Muscle layer of duodenum (tissue), 2 donors: ENCODE results near the gene ETV5.
"Not testable (repeated sequence)": the region's sequence is repeated elsewhere in the genome, so short reads cannot be mapped to it uniquely, and the experiment has no call there.

ENCODE experiments used
- H3K27ac ChIP-seq: one replicate; pipeline ENCODE4 v1.7.0; 2013; ENCODE audit warnings: mild to moderate bottlenecking, low read length
- H3K27me3 ChIP-seq: one replicate; pipeline ENCODE4 v1.7.0; 2013; ENCODE audit warnings: low read depth, mild to moderate bottlenecking, control low read depth, low read length
- H3K36me3 ChIP-seq, 2 donors: one replicate each; pipeline ENCODE4 v1.7.0; 2013; ENCODE audit warnings: low read length in 2 of 2, control low read depth in 1 of 2, mild to moderate bottlenecking in 1 of 2; ENCODE audit not compliant: insufficient read depth in 2 of 2, control insufficient read depth in 1 of 2
- H3K4me1 ChIP-seq, 2 donors: one replicate each; pipeline ENCODE4 v1.7.0; 2013; ENCODE audit warnings: low read length in 2 of 2, mild to moderate bottlenecking in 2 of 2, control low read depth in 1 of 2, moderate library complexity in 1 of 2; ENCODE audit not compliant: insufficient read depth in 2 of 2, control insufficient read depth in 1 of 2
- H3K4me3 ChIP-seq, 2 donors: one replicate each; pipeline ENCODE4 v1.7.0; 2013; ENCODE audit warnings: low read length in 2 of 2, low read depth in 1 of 2, mild to moderate bottlenecking in 1 of 2
- H3K9me3 ChIP-seq, 2 donors: one replicate each; pipeline ENCODE4 v1.7.0; 2013; ENCODE audit warnings: low read length in 2 of 2, control low read depth in 1 of 2, mild to moderate bottlenecking in 1 of 2; ENCODE audit not compliant: control insufficient read depth in 1 of 2
- donor health status: healthy.

Gene ETV5

DNA sequence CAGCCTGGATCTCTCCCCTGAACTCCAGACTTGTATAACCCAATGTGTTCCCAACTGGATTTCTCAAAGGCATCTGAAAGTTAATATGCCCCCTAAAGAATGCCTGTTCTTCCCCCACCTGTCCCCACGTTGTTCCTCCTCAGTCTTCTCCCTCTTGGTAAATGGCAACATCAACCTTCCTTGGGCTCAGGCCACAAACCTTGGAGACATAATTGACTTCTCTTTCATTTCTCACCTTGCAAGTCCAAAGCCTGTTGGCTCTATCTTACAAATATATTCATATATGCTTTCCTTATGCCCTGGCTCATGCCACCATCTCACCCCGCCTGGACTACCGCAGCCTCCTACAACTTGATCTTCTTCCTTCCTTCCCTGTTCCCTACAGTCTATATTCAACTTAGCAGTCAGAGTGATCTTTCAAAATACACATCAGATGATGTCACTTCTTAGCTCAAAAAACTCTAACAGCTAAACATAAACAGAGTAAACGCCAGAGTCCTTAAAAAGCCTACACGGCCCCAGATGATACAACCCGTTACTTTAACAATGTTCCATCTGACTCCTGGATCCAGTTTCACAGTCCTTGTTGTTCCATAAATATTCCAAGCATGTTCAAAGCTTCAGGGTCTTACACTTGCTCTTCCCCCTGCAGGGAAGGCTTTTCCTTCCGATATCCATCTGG lies 66.2 kb downstream of the ETV5 start:
- Histone ChIP-seq H3K27me3 (no peaks in the 10 kb centered on the region), H3K9me3 (peaks cover 0 to 6% of the 10 kb centered on the region in 2 donors), H3K4me1 (peaks cover 0 to 6% of the 10 kb centered on the region in 2 donors), H3K4me3 (no peak overlapping the region), H3K27ac (no peak overlapping the region), H3K36me3 (peaks cover 0 to 5% of the 10 kb centered on the region in 2 donors)

GRCh38 chr3:186042036-186042435 lies 66.9 kb downstream of the ETV5 start:
- Histone ChIP-seq H3K36me3 (no peaks in the 10 kb centered on the region), H3K4me3 (no peak overlapping the region), H3K9me3 (peaks cover 0 to 6% of the 10 kb centered on the region in 2 donors), H3K27me3 (no peaks in the 10 kb centered on the region), H3K4me1 (peaks cover 0 to 6% of the 10 kb centered on the region in 2 donors), H3K27ac (no peak overlapping the region)

DNA sequence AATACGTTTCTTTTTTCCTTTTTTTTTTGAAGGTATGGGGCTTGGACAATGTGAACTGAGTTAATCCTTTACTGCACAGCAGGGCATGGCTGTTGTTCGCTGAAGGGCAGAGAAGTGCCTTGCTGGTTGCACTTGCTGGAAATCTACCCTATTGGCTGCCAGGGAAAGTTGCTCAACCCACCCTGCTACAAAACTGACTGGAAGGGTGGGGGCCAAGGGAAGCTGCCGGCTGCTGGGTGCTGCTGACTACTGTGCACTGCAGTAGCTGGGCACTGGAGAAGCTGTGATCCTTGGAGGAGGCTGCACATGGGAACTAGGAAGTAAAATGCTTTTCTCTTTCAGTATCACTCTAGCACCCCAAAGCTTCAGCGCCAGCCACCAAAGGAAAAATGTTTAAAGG lies 70.5 kb downstream of the ETV5 start:
- Histone ChIP-seq H3K4me3 (no peak overlapping the region), H3K27me3 (no peaks in the 10 kb centered on the region), H3K27ac (no peak overlapping the region), H3K9me3 (peaks cover 0 to 6% of the 10 kb centered on the region in 2 donors), H3K36me3 (no peaks in the 10 kb centered on the region), H3K4me1 (no peaks in the 10 kb centered on the region)

DNA sequence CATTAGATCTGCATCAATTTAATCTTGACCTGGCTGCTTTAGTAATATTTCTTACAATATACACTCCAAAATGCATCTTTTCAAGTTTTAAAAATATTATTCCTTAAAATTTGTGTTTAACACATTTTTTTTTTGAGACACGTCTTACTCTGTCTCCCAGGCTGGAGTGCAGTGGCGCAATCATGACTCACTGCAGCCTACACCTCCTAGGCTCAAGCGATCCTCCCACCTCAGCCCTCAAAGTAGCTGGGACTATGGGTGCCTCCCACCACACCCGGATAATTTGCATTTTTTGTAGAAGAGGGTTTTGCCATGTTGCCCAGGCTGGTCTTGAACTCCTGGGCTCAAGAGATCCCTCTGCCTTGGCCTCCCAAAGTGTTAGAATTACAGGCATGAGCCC lies 73.6 kb downstream of the ETV5 start:
- no peaks in the 10 kb centered on the region for H3K36me3 ChIP-seq
- H3K4me3 ChIP-seq = no peak overlapping the region
- no peaks in the 10 kb centered on the region for H3K27me3 ChIP-seq
- H3K9me3 ChIP-seq = peaks cover 0 to 6% of the 10 kb centered on the region in 2 donors
- H3K4me1 ChIP-seq = no peaks in the 10 kb centered on the region
- H3K27ac ChIP-seq = no peak overlapping the region

GRCh38 chr3:186032321-186032720 lies 76.6 kb downstream of the ETV5 start:
- H3K4me1 ChIP-seq = no peaks in the 10 kb centered on the region
- H3K27me3 ChIP-seq = no peaks in the 10 kb centered on the region
- no peak overlapping the region for H3K27ac ChIP-seq
- no peaks in the 10 kb centered on the region for H3K9me3 ChIP-seq
- H3K36me3 ChIP-seq = no peaks in the 10 kb centered on the region
- H3K4me3 ChIP-seq = no peak overlapping the region

- not testable (repeated sequence) for H3K9me3 ChIP-seq, H3K4me3 ChIP-seq, H3K36me3 ChIP-seq, H3K27me3 ChIP-seq, H3K27ac ChIP-seq, H3K4me1 ChIP-seq
Measured at GRCh38 chr3:186025993-186026392, 82.9 kb downstream of the ETV5 start.

GRCh38 chr3:186025161-186025560 lies 83.7 kb downstream of the ETV5 start:
- no peaks in the 10 kb centered on the region for H3K4me1 ChIP-seq
- H3K27ac ChIP-seq = no peak overlapping the region
- H3K27me3 ChIP-seq = no peaks in the 10 kb centered on the region
- no peaks in the 10 kb centered on the region for H3K36me3 ChIP-seq
- H3K9me3 ChIP-seq = no peaks in the 10 kb centered on the region
- no peak overlapping the region for H3K4me3 ChIP-seq

GRCh38 chr3:186024210-186024609 lies 84.7 kb downstream of the ETV5 start:
- H3K27ac ChIP-seq = no peak overlapping the region
- no peak overlapping the region for H3K4me3 ChIP-seq

GRCh38 chr3:186022931-186023330 lies 86.0 kb downstream of the ETV5 start:
- H3K4me3 ChIP-seq = no peak overlapping the region

More at GRCh38 chr3:186024210-186024609, 84.7 kb downstream of the ETV5 start:
- no peaks in the 10 kb centered on the region for H3K27me3 ChIP-seq
- no peaks in the 10 kb centered on the region for H3K9me3 ChIP-seq
- H3K36me3 ChIP-seq = no peaks in the 10 kb centered on the region
- H3K4me1 ChIP-seq = no peaks in the 10 kb centered on the region

DNA sequence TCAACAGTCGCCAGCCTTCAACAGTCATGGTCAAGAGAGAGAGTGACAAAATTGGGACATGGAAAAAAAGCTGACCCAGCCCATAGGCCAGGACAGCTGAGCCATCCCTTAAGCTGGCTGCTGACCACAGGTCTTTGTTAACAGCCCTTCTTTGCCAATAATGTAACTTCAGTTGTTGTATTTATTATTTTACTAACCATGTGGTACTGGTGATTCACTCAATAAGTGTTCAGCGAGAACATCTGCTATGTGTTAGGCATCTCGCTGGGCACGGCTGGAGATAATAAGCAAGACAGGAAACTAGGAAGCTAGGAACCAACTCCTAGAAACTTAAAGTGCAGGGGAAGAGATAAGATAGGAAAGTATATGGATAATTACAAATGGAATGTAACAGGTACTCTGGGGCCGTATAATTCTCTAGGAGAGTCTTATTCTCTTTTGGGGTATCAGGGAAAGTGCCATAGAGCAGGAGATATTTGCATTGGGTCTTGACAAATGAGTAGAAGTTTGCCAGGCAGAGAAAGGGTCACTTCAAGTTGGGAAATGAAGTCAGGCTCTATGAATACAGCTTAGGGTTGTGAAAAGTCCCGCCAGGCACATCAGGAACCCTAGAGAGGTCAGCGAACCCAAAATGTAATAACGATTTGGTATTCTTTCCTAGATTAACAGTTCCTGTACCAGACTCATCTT lies 87.1 kb downstream of the ETV5 start:
- no peak overlapping the region for H3K27ac ChIP-seq
- H3K4me3 ChIP-seq = no peak overlapping the region
- no peaks in the 10 kb centered on the region for H3K4me1 ChIP-seq
- no peaks in the 10 kb centered on the region for H3K27me3 ChIP-seq
- no peaks in the 10 kb centered on the region for H3K36me3 ChIP-seq
- H3K9me3 ChIP-seq = peaks cover 0 to under 1% of the 10 kb centered on the region in 2 donors

More at GRCh38 chr3:186022931-186023330, 86.0 kb downstream of the ETV5 start:
- Histone ChIP-seq H3K27me3 (no peaks in the 10 kb centered on the region), H3K4me1 (no peaks in the 10 kb centered on the region), H3K27ac (no peak overlapping the region), H3K9me3 (no peaks in the 10 kb centered on the region), H3K36me3 (no peaks in the 10 kb centered on the region)

DNA sequence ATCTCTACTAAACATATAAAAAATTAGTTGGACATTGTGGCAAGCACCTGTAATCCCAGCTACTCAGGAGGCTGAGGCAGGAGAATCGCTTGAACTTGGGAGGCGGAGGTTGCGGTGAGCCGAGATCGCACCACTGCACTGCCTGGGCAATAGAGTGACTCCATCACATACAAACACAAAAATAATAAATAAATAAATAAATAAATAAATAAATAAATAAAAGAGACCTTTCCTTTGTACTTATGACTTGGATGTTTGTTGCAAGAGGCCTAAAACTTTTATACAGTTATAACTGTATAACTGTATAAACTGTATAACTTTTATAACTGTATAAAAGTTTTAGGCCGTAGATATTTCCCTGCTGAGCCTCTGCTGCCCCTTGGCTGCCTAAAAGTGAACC lies 87.6 kb downstream of the ETV5 start:
- H3K4me3 ChIP-seq, H3K27ac ChIP-seq, H3K4me1 ChIP-seq, H3K9me3 ChIP-seq, H3K27me3 ChIP-seq, H3K36me3 ChIP-seq: not testable (repeated sequence)

DNA sequence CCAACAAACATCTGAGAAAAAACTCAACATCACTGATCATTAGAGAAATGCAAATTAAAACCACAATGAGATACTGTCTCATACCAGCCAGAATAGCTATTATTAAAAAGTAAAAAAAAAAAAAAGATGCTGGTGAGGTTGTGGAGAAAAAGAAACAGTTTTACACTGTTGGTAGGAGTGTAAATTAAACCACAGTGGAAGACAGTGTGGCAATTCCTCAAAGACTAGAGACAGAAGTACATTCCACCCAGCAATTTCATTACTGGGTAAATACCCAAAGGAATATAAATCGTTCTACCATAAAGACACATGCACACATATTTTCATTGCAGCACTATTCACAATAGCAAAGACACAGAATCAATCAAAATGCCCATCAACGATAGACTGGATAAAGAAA lies 89.6 kb downstream of the ETV5 start:
- H3K36me3 ChIP-seq, H3K4me1 ChIP-seq, H3K27me3 ChIP-seq, H3K27ac ChIP-seq, H3K9me3 ChIP-seq, H3K4me3 ChIP-seq: not testable (repeated sequence)
